ENCODE measurements around the gene VPS37B. TPM values are rescaled to one million over a fixed set of nuclear protein-coding genes. Genes with fewer than 3 reads are reported as not detected.

The VPS37B gene
- total RNA-seq, 4 donors from 2014 or later: 3.3 to 21.6 (median 20.2) TPM

- intact Hi-C loops (cut with DNase I; ENCODE audit: low total_unique reads): no loop called here
- TF ChIP-seq POLR2A (IDR thresholded peaks at IDR 0.05) (no peak), CTCF (IDR thresholded peaks at IDR 0.05) (no peak)
Measured at GRCh38 chr12:122886161-122886560, 9.8 kb downstream of the VPS37B start.

GRCh38 chr12:122884860-122885259, 11.1 kb downstream of the VPS37B start:
- H3K9me3 ChIP-seq: no peaks in the 10 kb centered on the region
- no peaks in the 10 kb centered on the region for H3K36me3 ChIP-seq
- H3K4me1 ChIP-seq: peaks cover 0 to 8% of the 10 kb centered on the region in 2 donors
- no peak overlapping the region for H3K4me3 ChIP-seq
- intact Hi-C loops (cut with DNase I; ENCODE audit: low total_unique reads): no loop called here
- H3K27me3 ChIP-seq: no peaks in the 10 kb centered on the region
- peak overlapping the region in 1 of 2 donors; percentile 16 for H3K27ac ChIP-seq
- no peak for DNase-seq
- no peak for TF ChIP-seq CTCF (IDR thresholded peaks at IDR 0.05)
- no peak for TF ChIP-seq POLR2A (IDR thresholded peaks at IDR 0.05)

More at GRCh38 chr12:122886161-122886560, 9.8 kb downstream of the VPS37B start:
- Histone ChIP-seq H3K9me3 (no peaks in the 10 kb centered on the region), H3K27ac (no peak overlapping the region), H3K36me3 (no peaks in the 10 kb centered on the region), H3K27me3 (no peaks in the 10 kb centered on the region), H3K4me1 (peaks cover 0 to 15% of the 10 kb centered on the region in 2 donors), H3K4me3 (no peak overlapping the region)
- no peak for DNase-seq

- Histone ChIP-seq H3K4me1 (peaks cover 0 to 9% of the 10 kb centered on the region in 2 donors), H3K36me3 (no peaks in the 10 kb centered on the region), H3K27me3 (no peaks in the 10 kb centered on the region), H3K4me3 (no peak overlapping the region), H3K27ac (peak overlapping the region in 1 of 2 donors; percentile 50), H3K9me3 (no peaks in the 10 kb centered on the region)
- TF ChIP-seq POLR2A (IDR thresholded peaks at IDR 0.05) (no peak), CTCF (IDR thresholded peaks at IDR 0.05) (no peak)
- no peak for DNase-seq
- intact Hi-C loops (cut with DNase I; ENCODE audit: low total_unique reads): no loop called here
Measured at GRCh38 chr12:122884091-122884826, 11.7 kb downstream of the VPS37B start.

- peaks cover 0 to 9% of the 10 kb centered on the region in 2 donors for H3K4me1 ChIP-seq
- intact Hi-C loops (cut with DNase I; ENCODE audit: low total_unique reads): no loop called here
- H3K27me3 ChIP-seq: no peaks in the 10 kb centered on the region
- no peaks in the 10 kb centered on the region for H3K9me3 ChIP-seq
- no peak for TF ChIP-seq CTCF (IDR thresholded peaks at IDR 0.05)
- no peak for TF ChIP-seq POLR2A (IDR thresholded peaks at IDR 0.05)
- H3K4me3 ChIP-seq: no peak overlapping the region
- H3K27ac ChIP-seq: peak overlapping the region in 1 of 2 donors; percentile 50
- DNase-seq: no peak
- no peaks in the 10 kb centered on the region for H3K36me3 ChIP-seq
Measured at GRCh38 chr12:122882908-122883558, 12.9 kb downstream of the VPS37B start.

- TF ChIP-seq CTCF (IDR thresholded peaks at IDR 0.05) (peak in 3 of 4 experiments; percentile 23 to 37 (median 35)), POLR2A (IDR thresholded peaks at IDR 0.05) (no peak)
- Histone ChIP-seq H3K27me3 (no peaks in the 10 kb centered on the region), H3K4me1 (peaks cover 0 to 5% of the 10 kb centered on the region in 2 donors), H3K27ac (peak overlapping the region; percentile 28 to 63), H3K36me3 (no peaks in the 10 kb centered on the region), H3K9me3 (no peaks in the 10 kb centered on the region), H3K4me3 (no peak overlapping the region)
- intact Hi-C loops (cut with DNase I; ENCODE audit: low total_unique reads): no loop called here
- DNase-seq: peak in 1 of 2 donors; percentile 29
Measured at GRCh38 chr12:122880668-122881067, 15.3 kb downstream of the VPS37B start.

Data from uterus (tissue), 4 donors.